Immature natural killer cell (primary cell): ENCODE measurements around the gene KCNJ12. TPM values are rescaled to one million over a fixed set of nuclear protein-coding genes. Genes with fewer than 3 reads are reported as not detected.
"Not testable (repeated sequence)": the region's sequence is repeated elsewhere in the genome, so short reads cannot be mapped to it uniquely, and the experiment has no call there.

ENCODE experiments used
- DNase-seq, 3 donors: peaks; one replicate each; pipeline ENCODE4 v3.0.0; 2022; ENCODE audit warnings: mixed read lengths in 1 of 3
- H3K27ac Mint-ChIP-seq, 6 donors: one replicate each; pipeline ENCODE4 v1.8.0; 2020; ENCODE audit warnings: mixed read lengths in 6 of 6, mild to moderate bottlenecking in 5 of 6, inconsistent platforms in 4 of 6, moderate library complexity in 3 of 6
- H3K27me3 Mint-ChIP-seq, 3 donors: one replicate each; pipeline ENCODE4 v1.8.0; 2020 to 2021; ENCODE audit warnings: low read depth in 3 of 3, mild to moderate bottlenecking in 3 of 3, mixed read lengths in 3 of 3, moderate library complexity in 3 of 3, inconsistent platforms in 1 of 3
- H3K36me3 Mint-ChIP-seq, 3 donors: one replicate each; pipeline ENCODE4 v1.8.0; 2020; ENCODE audit warnings: mixed read lengths in 3 of 3, inconsistent platforms in 2 of 3, mild to moderate bottlenecking in 2 of 3
- H3K4me1 Mint-ChIP-seq, 2 donors: one replicate each; pipeline ENCODE4 v1.8.0; 2020; ENCODE audit warnings: inconsistent platforms in 2 of 2, mild to moderate bottlenecking in 2 of 2, mixed read lengths in 2 of 2, moderate library complexity in 1 of 2
- H3K4me3 Mint-ChIP-seq, 5 donors: one replicate each; pipeline ENCODE4 v1.8.0; 2020; ENCODE audit warnings: mild to moderate bottlenecking in 5 of 5, mixed read lengths in 5 of 5, inconsistent platforms in 3 of 5, moderate library complexity in 3 of 5
- H3K9me3 Mint-ChIP-seq, 6 donors: one replicate each; pipeline ENCODE4 v1.8.0; 2020; ENCODE audit warnings: mild to moderate bottlenecking in 6 of 6, mixed read lengths in 6 of 6, inconsistent platforms in 4 of 6, moderate library complexity in 3 of 6
- polyA plus RNA-seq, 3 donors: library from polyadenylated mRNA; unstranded; fragments of 300-500 nt; fragmentation: Illumina TruSeq; gene quantifications; one replicate each; pipeline ENCODE4 v1.2.3, GENCODE V29; 2021

KCNJ12 gene
- polyA plus RNA-seq, 3 donors from 2014 or later: not detected

GRCh38 chr17:21453144-21453898 lies 77.2 kb downstream of the KCNJ12 start:
- Mint-ChIP-seq H3K27me3 (peaks cover 5 to 14% (median 6%) of the 10 kb centered on the region in 3 donors), H3K27ac (no peak overlapping the region), H3K4me1 (peaks cover 18 to 22% of the 10 kb centered on the region in 2 donors), H3K9me3 (no peaks in the 10 kb centered on the region), H3K36me3 (no peaks in the 10 kb centered on the region), H3K4me3 (peak overlapping the region in 1 of 5 donors; percentile 4)
- DNase-seq: no peak

DNA sequence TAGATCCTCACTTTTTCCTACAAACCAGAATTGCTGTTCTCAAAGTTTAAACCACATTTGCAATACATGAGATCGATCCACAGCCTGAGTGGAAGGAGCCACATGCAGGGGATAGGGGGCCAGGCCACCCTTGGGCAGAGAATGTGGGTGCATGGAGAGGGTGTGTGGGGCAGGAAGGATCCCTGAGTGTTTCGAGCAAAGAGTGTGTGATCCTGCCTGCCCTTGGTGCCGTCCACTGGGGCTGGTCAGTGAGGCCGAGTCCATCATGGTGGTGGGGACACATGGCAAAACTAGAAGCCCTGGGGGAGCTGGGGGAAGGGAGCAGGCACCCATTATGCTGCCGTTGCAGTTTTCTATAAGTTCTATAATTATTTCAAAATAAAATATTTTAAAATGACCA lies 77.8 kb downstream of the KCNJ12 start:
- H3K9me3 Mint-ChIP-seq, DNase-seq, H3K36me3 Mint-ChIP-seq, H3K27ac Mint-ChIP-seq, H3K4me3 Mint-ChIP-seq: not testable (repeated sequence)
- peaks cover 19 to 22% of the 10 kb centered on the region in 2 donors for H3K4me1 Mint-ChIP-seq
- peaks cover 5 to 14% (median 6%) of the 10 kb centered on the region in 3 donors for H3K27me3 Mint-ChIP-seq

DNA sequence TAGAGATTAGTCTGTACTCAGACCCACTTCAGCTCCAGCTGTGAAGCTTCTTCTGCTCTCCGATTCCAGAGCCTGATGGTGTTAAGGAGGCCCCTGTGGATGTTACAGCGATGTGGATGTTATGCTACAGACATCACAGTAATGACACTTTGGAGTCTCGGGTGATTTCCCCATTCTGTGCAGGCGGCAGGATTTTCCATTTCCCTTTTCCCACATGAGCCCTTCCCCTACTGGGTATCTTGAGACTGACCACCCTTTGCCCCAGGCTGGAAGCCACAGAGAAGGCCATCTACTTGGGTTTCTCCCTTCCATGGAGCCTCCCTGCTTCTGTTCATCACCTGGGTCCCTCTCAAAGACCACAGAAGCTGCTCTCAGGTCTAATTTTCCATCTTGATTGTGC lies 78.3 kb downstream of the KCNJ12 start:
- peaks cover 19 to 22% of the 10 kb centered on the region in 2 donors for H3K4me1 Mint-ChIP-seq

GRCh38 chr17:21455761-21456160 lies 79.6 kb downstream of the KCNJ12 start:
- no peaks in the 10 kb centered on the region for H3K36me3 Mint-ChIP-seq
- H3K4me1 Mint-ChIP-seq: peaks cover 19 to 22% of the 10 kb centered on the region in 2 donors
- DNase-seq: no peak
- no peak overlapping the region for H3K4me3 Mint-ChIP-seq
- no peaks in the 10 kb centered on the region for H3K9me3 Mint-ChIP-seq
- H3K27me3 Mint-ChIP-seq: peaks cover 4 to 17% (median 6%) of the 10 kb centered on the region in 3 donors
- no peak overlapping the region for H3K27ac Mint-ChIP-seq

More for the DNA sequence above, 78.3 kb downstream of the KCNJ12 start:
- peaks cover 5 to 14% (median 6%) of the 10 kb centered on the region in 3 donors for H3K27me3 Mint-ChIP-seq
- H3K36me3 Mint-ChIP-seq: no peaks in the 10 kb centered on the region
- H3K9me3 Mint-ChIP-seq: no peaks in the 10 kb centered on the region
- no peak overlapping the region for H3K27ac Mint-ChIP-seq
- H3K4me3 Mint-ChIP-seq: peak overlapping the region in 1 of 5 donors; percentile 20
- DNase-seq: no peak

- peak overlapping the region in 2 of 6 donors; percentile 4 to 61 for H3K27ac Mint-ChIP-seq
- H3K36me3 Mint-ChIP-seq, H3K9me3 Mint-ChIP-seq, DNase-seq: not testable (repeated sequence)
- H3K4me3 Mint-ChIP-seq: peak overlapping the region in 2 of 5 donors; percentile 8 to 35
- peaks cover 19 to 22% of the 10 kb centered on the region in 2 donors for H3K4me1 Mint-ChIP-seq
- peaks cover 4 to 16% (median 6%) of the 10 kb centered on the region in 3 donors for H3K27me3 Mint-ChIP-seq
Observed at GRCh38 chr17:21456449-21456848, 80.3 kb downstream of the KCNJ12 start.

- Mint-ChIP-seq H3K36me3 (no peaks in the 10 kb centered on the region), H3K9me3 (no peaks in the 10 kb centered on the region), H3K4me1 (peaks cover 18% of the 10 kb centered on the region in 2 donors), H3K4me3 (peak overlapping the region in 4 of 5 donors; percentile 12 to 35 (median 30)), H3K27ac (peak overlapping the region; percentile 8 to 81 (median 54)), H3K27me3 (peaks cover 4 to 13% (median 4%) of the 10 kb centered on the region in 3 donors)
- peak; percentile 90 to 94 (median 92) for DNase-seq
Observed at GRCh38 chr17:21457051-21458026, 81.2 kb downstream of the KCNJ12 start.

GRCh38 chr17:21458054-21458453 lies 81.9 kb downstream of the KCNJ12 start:
- Mint-ChIP-seq H3K9me3 (no peaks in the 10 kb centered on the region), H3K36me3 (no peaks in the 10 kb centered on the region), H3K27me3 (peaks cover 0 to 13% (median 3%) of the 10 kb centered on the region in 3 donors), H3K4me3 (no peak overlapping the region), H3K27ac (peak overlapping the region in 1 of 6 donors; percentile 27), H3K4me1 (peaks cover 18 to 21% of the 10 kb centered on the region in 2 donors)
- DNase-seq: no peak

GRCh38 chr17:21459536-21459935 lies 83.4 kb downstream of the KCNJ12 start:
- DNase-seq: no peak
- H3K27me3 Mint-ChIP-seq: peaks cover 2 to 10% (median 7%) of the 10 kb centered on the region in 3 donors
- peaks cover 32% of the 10 kb centered on the region in 2 donors for H3K4me1 Mint-ChIP-seq
- no peak overlapping the region for H3K4me3 Mint-ChIP-seq
- H3K27ac Mint-ChIP-seq: peak overlapping the region in 2 of 6 donors; percentile 11 to 27
- no peaks in the 10 kb centered on the region for H3K9me3 Mint-ChIP-seq
- H3K36me3 Mint-ChIP-seq: no peaks in the 10 kb centered on the region

GRCh38 chr17:21460358-21460757 lies 84.2 kb downstream of the KCNJ12 start:
- DNase-seq: no peak
- Mint-ChIP-seq H3K36me3 (no peaks in the 10 kb centered on the region), H3K27ac (no peak overlapping the region), H3K27me3 (peaks cover 2 to 7% (median 7%) of the 10 kb centered on the region in 3 donors), H3K4me3 (no peak overlapping the region), H3K4me1 (peaks cover 32 to 33% of the 10 kb centered on the region in 2 donors), H3K9me3 (no peaks in the 10 kb centered on the region)

DNA sequence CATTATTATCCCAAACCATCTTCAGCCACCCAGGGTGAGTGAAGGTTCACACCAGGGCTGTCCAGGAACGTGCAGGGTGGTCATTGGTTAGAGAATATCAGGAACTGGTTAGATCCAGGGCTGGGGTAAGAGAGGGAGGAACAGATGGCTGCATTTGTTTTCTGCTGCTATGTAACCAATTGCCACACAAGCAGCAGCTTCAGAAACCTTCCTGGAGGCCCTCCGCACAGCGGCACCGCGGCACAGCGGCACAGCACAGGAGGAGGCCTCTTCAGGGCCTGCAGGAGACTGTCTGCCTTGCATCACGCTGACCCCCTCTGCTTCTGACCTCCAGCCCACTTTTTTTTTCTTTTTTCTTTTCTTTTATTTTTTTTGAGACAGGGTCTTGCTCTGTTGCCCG lies 86.1 kb downstream of the KCNJ12 start:
- Mint-ChIP-seq H3K36me3 (no peaks in the 10 kb centered on the region), H3K9me3 (no peaks in the 10 kb centered on the region), H3K27ac (peak overlapping the region in 3 of 6 donors; percentile 9 to 77 (median 71)), H3K4me3 (peak overlapping the region in 1 of 5 donors; percentile 35), H3K4me1 (peaks cover 22 to 23% of the 10 kb centered on the region in 2 donors), H3K27me3 (peaks cover 2 to 7% (median 2%) of the 10 kb centered on the region in 3 donors)
- DNase-seq: no peak

DNA sequence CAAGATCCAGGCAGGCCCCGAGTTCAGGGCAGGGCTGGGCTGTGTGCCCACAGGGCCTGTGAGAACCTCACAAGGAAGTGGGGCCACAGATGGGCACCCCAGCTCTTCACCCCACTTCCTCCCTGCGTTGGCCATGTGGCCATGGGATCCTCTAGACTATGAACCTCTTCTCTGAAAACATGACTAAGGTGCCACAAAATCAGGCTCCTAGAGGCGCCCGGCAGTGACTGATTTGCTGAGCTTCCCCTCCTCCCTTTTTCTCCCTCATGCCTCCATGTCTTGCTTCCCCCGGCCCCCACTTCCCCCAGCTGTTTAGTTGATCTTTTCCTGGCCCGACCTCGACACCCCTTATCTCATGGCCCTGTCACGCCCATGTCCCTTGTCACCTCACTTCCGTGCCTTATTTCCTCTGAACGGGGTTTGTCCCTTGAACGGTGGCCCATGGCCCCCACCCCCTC lies 87.1 kb downstream of the KCNJ12 start:
- H3K9me3 Mint-ChIP-seq: no peaks in the 10 kb centered on the region
- peak overlapping the region; percentile 51 to 84 (median 74) for H3K4me3 Mint-ChIP-seq
- H3K27ac Mint-ChIP-seq: peak overlapping the region; percentile 77 to 94 (median 78)
- peak; percentile 43 to 61 (median 56) for DNase-seq
- no peaks in the 10 kb centered on the region for H3K36me3 Mint-ChIP-seq
- peaks cover 19 to 20% of the 10 kb centered on the region in 2 donors for H3K4me1 Mint-ChIP-seq
- H3K27me3 Mint-ChIP-seq: peaks cover 0 to 7% (median 2%) of the 10 kb centered on the region in 3 donors

- Mint-ChIP-seq H3K4me1 (peaks cover 17 to 20% of the 10 kb centered on the region in 2 donors), H3K9me3 (no peaks in the 10 kb centered on the region), H3K27me3 (peaks cover 0 to 7% (median 2%) of the 10 kb centered on the region in 3 donors), H3K4me3 (peak overlapping the region in 4 of 5 donors; percentile 51 to 82 (median 74)), H3K27ac (peak overlapping the region in 5 of 6 donors; percentile 77 to 88 (median 77)), H3K36me3 (no peaks in the 10 kb centered on the region)
- no peak for DNase-seq
Observed at GRCh38 chr17:21463779-21464407, 87.7 kb downstream of the KCNJ12 start.

DNA sequence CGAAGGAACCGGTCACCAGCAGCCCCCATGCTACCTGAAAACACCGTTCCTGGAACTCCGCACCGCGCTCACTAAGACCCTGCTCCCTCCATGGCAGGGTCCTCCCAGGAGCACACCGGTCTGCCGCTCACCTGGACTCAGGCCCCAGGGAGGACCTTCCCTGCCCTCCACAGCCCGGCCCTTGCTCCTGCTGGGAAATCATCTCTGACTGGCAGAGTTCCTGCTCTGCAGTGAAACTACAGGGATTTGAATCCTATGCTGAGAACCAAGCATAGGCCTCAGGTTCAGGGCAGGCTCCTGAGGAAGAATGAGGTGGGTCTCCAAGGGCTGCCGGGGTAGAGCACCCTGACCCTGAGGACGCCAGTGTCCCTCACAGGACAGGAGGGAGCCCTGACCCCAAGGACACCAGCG lies 88.5 kb downstream of the KCNJ12 start:
- Mint-ChIP-seq H3K9me3 (no peaks in the 10 kb centered on the region), H3K27me3 (peaks cover 0 to 7% (median 2%) of the 10 kb centered on the region in 3 donors), H3K4me1 (peaks cover 17 to 20% of the 10 kb centered on the region in 2 donors), H3K36me3 (no peaks in the 10 kb centered on the region), H3K27ac (peak overlapping the region in 1 of 6 donors; percentile 69), H3K4me3 (peak overlapping the region in 2 of 5 donors; percentile 30 to 65)
- no peak for DNase-seq
